Prostate gland (tissue), 2 donors: ENCODE results near the gene TACC2. TPM values are rescaled to one million over a fixed set of nuclear protein-coding genes. Genes with fewer than 3 reads are reported as not detected.

Source experiments
- DNase-seq: peaks from one replicate; pipeline ENCODE4 v3.0.0-alpha.2; 2019; ENCODE audit warnings: low spot score
- H3K27ac ChIP-seq, 2 donors: fragments of 200-600 bp; sonication (generic); 2 replicates each; pipeline ENCODE4 v1.5.1; 2017 to 2019
- H3K27me3 ChIP-seq: fragments of 200-600 bp; sonication (generic); replicated peaks from 2 replicates; pipeline ENCODE4 v1.5.1; 2019; ENCODE audit not compliant: insufficient read depth
- H3K36me3 ChIP-seq, 2 donors: fragments of 200-600 bp; sonication (generic); 1 replicate in 1 of 2; 2 replicates in 1 of 2; pipeline versions ENCODE4 v1.5.1 to v1.8.1; 2017 to 2019
- H3K4me1 ChIP-seq: fragments of 200-600 bp; sonication (generic); replicated peaks from 2 replicates; pipeline ENCODE4 v1.5.1; 2019
- H3K4me3 ChIP-seq, 2 donors: fragments of 200-600 bp; sonication (generic); 2 replicates each; pipeline ENCODE4 v1.5.1; 2017 to 2019
- H3K9me3 ChIP-seq: fragments of 200-600 bp; sonication (generic); 2 replicates; pipeline ENCODE4 v1.5.1; 2017
- CTCF ChIP-seq, 4 experiments: fragments of 200-600 bp in 2 of 4; fragments of 450-650 bp in 2 of 4; sonication (generic) in 2 of 4; IDR thresholded peaks; 1 replicate in 3 of 4; 2 replicates in 1 of 4; pipeline ENCODE4 v1.5.1; 2016 to 2019; ENCODE audit warnings: antibody characterized with exemption in 4 of 4, mild to moderate bottlenecking in 2 of 4, moderate library complexity in 2 of 4
- POLR2A ChIP-seq: fragments of 450-650 bp; IDR thresholded peaks from one replicate; pipeline ENCODE4 v1.6.1; 2016; ENCODE audit warnings: antibody characterized with exemption, mild to moderate bottlenecking
- POLR2AphosphoS5 ChIP-seq: sonication (generic); formaldehyde crosslinking; IDR thresholded peaks from one replicate; pipeline ENCODE4 v1.6.1; 2017; ENCODE audit warnings: antibody characterized with exemption
- WGBS: methylation state at CpG from one replicate; pipeline ENCODE4 v1.1.5; 2018; 5-methylcytosine and 5-hydroxymethylcytosine counted together
- intact Hi-C: fragments of 100-400 bp; cut with DNase I; formaldehyde crosslinking; loops from one replicate; pipeline ENCODE4 v1.14.2; 2022
- total RNA-seq, 2 donors: library from RNA; depleted of rRNA; stranded (reverse); fragments of >200 nt; gene quantifications; one replicate each; pipeline ENCODE4 v1.1.0, GENCODE V29; 2016

The TACC2 gene
- total RNA-seq, 2 donors from 2014 or later, result 101 to 140 TPM

DNA sequence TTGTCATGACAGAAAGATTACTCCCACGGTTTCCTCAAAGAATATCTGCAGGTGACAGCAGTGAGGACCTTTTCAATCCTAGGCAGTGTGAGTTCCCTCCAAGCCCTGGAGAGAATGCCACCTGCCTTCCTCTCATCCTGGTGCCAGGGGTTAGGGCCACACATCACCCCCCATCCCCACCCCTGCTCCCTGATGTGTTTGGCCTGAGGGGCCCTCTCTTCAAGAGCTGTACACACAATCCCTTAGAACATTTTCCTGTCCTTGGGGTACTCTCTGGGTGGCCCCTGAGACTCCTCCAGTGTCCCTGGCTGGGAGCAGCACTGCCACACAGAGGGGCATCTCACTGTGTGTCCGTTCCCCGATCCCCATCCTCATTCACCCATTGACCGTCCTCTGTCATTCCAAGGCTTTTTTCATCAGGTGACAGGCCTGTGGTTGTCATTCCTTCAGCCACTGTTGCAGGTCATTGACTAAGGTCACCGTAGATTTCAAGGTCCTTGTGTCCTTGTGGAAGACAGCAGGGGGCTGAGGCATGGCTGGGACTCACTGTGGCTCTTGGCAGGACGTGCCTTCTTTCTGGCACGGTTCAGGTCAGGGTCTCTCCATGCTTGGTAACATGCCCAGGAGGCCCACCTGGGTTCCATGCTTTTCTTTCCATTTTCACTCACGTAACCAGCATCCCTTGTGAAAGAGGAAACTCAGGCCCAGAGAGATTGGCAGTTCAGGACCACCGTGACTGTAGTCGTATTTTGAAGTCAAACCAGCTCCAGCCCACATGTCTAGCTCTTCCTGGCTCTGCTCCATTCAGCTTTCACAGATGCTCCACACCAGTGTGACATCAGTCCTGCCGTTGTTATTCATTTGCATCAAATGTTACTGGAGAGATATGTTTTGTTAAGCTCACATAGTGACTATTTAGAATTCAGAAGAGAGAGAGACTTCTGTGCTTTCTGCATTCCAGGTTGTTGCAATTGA, 255.3 kb downstream of the TACC2 start:
- TF ChIP-seq CTCF (IDR thresholded peaks at IDR 0.05) (no peak), POLR2A (no peak), POLR2AphosphoS5 (no peak)
- WGBS, result 81% methylated on average over 11 of the region's 11 CpGs
- H3K27ac ChIP-seq, result no peak overlapping the region
- no peaks in the 10 kb centered on the region for H3K27me3 ChIP-seq
- intact Hi-C loops, result no loop called here
- no peaks in the 10 kb centered on the region for H3K4me1 ChIP-seq
- H3K36me3 ChIP-seq, result no peaks in the 10 kb centered on the region
- no peak overlapping the region for H3K4me3 ChIP-seq
- H3K9me3 ChIP-seq, result no peaks in the 10 kb centered on the region
- DNase-seq, result no peak

- intact Hi-C loops, result no loop called here
- TF ChIP-seq POLR2AphosphoS5 (no peak), POLR2A (no peak), CTCF (IDR thresholded peaks at IDR 0.05) (no peak)
- DNase-seq, result no peak
- 73% methylated on average over 4 of the region's 4 CpGs for WGBS
- H3K27ac ChIP-seq, result no peak overlapping the region
- no peak overlapping the region for H3K4me3 ChIP-seq
- no peaks in the 10 kb centered on the region for H3K27me3 ChIP-seq
- H3K36me3 ChIP-seq, result no peaks in the 10 kb centered on the region
- no peaks in the 10 kb centered on the region for H3K4me1 ChIP-seq
- no peaks in the 10 kb centered on the region for H3K9me3 ChIP-seq
These were observed 256.2 kb downstream of the TACC2 start for GRCh38 chr10:122245136-122245535.

DNA sequence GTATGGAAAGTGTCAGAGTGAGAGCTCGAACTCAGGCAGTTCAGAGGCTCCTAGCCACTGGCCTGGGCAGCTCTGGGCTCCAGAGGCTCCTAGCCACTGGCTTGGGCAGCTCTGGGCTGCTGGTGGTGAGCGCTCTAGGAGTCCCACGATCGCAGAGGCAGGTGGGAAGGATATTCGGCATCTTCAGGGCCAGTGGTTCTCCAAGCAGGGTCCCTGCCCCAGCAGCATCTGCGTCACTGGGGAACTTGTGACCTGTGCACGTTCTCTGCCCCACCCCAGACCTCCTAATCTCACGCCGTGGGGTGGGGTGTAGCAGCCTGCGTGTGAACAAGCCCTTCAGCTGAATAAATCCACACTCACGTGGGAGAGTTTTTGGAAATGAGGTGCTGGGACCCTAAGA, 256.9 kb downstream of the TACC2 start:
- Histone ChIP-seq H3K36me3 (no peaks in the 10 kb centered on the region), H3K27ac (no peak overlapping the region)
- no peak for TF ChIP-seq CTCF (IDR thresholded peaks at IDR 0.05)
- TF ChIP-seq POLR2AphosphoS5, result no peak
- TF ChIP-seq POLR2A, result no peak

DNA sequence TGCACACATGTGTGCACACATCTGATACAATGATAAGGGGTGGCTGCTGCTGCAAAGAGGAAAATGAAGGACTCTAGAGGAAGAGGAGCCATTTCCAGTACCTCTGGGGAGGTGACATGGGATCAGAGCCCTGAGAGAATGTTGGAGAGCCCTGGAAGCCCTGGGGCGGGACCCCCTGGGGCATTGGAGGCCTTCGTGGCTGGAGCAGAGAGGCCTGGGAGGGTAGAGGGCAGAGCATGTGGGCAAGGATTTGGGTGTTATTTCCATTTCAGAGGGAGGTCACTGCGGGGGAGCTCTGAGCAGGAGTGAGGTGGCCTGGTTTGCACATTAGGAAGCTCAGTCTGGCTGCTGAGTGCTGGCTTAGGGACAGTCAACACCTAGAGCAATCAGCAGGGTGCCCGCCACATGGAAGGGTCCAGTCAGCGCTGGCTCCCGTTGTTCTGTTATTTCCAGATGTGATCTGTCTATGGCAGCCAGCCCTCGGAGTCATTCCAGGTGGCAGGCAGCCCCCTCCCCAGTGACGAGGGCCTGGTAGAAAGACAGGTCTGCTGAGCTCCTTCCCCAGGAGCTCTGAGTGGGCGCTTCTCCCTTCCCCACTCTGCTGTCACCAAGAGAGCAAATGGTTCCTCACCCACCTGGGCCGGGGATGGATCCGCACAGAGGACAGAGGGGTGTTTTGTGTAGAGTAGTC, 258.0 kb downstream of the TACC2 start:
- whole genome bisulfite sequencing, result 94% methylated on average over 11 of the region's 11 CpGs
- H3K36me3 ChIP-seq, result no peaks in the 10 kb centered on the region

More for the DNA sequence above, 256.9 kb downstream of the TACC2 start:
- Histone ChIP-seq H3K4me3 (no peak overlapping the region), H3K27me3 (no peaks in the 10 kb centered on the region), H3K9me3 (no peaks in the 10 kb centered on the region), H3K4me1 (no peaks in the 10 kb centered on the region)
- intact Hi-C loops, result no loop called here
- no peak for DNase-seq
- 97% methylated on average over 10 of the region's 11 CpGs for WGBS

More for the DNA sequence above, 258.0 kb downstream of the TACC2 start:
- no peaks in the 10 kb centered on the region for H3K27me3 ChIP-seq
- DNase-seq, result no peak
- TF ChIP-seq POLR2AphosphoS5 (no peak), POLR2A (no peak), CTCF (IDR thresholded peaks at IDR 0.05) (no peak)
- H3K4me1 ChIP-seq, result no peaks in the 10 kb centered on the region
- H3K27ac ChIP-seq, result no peak overlapping the region
- intact Hi-C loops, result no loop called here
- H3K9me3 ChIP-seq, result no peaks in the 10 kb centered on the region
- H3K4me3 ChIP-seq, result no peak overlapping the region
